ENCODE results near the gene AIF1L.

Gene AIF1L

DNA sequence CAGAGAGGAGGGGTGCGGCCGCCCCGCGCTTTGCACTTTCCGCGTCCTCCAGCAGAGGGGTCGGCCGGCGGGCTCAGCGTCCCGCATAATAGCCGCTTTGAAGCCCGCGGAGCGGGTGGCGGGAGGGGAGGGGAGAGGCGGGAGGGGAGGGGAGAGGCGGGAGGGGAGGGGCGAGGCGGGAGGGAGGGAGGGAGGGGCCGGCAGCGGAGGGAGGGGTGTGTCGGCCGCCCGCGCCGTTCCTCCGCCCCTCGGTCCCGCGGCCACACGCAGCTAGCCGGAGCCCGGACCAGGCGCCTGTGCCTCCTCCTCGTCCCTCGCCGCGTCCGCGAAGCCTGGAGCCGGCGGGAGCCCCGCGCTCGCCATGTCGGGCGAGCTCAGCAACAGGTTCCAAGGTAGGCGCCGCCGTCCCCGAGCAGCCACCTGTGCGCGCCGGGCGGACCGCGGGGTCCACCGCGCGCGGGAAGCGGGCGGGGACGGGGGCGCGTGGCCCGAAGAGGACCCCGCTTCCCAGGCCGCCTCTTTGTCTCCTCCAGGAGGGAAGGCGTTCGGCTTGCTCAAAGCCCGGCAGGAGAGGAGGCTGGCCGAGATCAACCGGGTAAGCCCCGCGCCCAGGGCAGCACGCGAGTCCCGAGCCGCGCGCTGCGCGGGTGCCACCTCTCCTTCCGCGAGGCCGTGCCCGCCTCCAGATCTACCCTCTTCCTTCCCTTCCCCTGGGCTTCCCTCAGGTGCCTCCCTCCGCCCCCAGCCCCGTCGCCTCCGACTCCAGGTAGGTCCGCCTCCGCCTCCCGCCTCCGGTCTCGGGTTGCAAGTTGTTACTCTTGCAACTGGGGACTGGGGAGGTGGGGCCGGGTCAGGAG, at the start of gene AIF1L:
Gene AIF1L (plus strand): TSS at position 263 of the 857 bp plus-strand sequence. CDS start 99 bp downstream, at position 362.
- FAIRE-seq: no peak

DNA sequence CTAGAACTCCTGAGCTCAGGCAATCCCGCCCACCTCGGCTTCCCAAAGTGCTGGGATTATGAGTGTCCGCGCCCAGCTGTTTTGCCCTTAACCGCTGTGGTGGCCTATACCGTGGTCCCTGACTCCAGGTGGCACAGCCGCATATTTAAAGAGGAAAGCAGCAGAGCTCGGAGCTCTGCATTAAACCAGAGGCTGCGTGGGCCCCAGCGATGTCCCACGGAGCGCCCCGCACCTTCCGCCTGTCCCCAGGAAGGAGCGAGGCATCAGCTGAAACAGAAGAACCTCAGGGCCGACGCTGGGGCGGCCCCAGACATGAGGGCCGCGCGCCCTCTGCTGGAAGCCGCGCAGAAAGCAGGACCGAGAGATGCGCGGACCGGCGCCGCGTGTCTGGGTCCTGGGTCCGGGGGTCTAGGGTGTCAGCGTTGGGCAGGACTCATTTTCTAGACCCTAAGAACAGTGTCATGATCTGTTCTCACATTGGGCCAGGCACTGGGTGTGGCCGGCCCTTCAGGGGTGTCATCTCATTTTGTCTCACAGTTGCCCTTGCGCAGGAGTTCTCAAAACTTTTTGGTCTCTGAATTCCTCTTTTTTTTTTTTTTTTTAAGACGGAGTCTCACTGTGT, 49.6 kb upstream of the AIF1L start:
- FAIRE-seq: no peak

DNA sequence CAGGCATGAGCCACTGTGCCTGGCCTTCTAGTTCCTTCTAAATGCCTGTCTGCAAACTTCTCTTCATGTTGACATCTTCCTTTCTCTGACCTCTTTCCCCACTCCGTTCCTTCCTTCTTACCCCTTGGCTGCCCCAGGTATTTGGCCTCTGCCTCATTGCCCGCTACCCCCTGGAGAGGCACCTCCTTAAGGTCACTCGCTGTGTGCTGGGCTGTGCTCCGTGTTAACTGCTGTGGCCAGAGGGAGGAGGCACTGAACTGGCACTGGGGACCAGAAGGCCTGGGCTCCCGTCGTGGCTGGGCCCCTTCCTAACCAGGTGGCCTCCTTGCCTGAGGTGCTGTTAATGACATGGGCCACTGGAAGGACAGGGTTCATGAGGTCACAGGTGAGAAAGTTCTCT, 48.0 kb upstream of the AIF1L start:
- no peak for FAIRE-seq

DNA sequence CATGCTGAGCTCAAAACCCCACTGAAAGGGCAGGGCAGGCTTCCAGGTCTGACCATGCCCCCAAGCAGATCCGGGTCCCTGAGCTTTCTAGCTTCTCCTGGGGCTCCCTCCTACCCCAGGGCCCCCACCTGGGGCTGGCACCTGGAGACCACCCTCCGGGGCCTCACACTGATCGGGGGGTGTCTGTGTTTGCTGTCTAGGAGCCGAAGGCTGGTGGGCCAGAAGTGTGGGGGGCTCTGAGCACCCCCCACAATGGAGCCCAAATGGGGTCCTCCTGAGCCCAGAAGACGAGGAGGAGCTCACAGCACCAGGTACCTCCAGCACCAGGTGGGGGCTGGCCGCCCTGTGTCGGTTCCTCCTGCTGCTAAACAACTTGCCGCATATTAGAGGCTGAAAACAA, 47.5 kb upstream of the AIF1L start:
- FAIRE-seq: no peak

DNA sequence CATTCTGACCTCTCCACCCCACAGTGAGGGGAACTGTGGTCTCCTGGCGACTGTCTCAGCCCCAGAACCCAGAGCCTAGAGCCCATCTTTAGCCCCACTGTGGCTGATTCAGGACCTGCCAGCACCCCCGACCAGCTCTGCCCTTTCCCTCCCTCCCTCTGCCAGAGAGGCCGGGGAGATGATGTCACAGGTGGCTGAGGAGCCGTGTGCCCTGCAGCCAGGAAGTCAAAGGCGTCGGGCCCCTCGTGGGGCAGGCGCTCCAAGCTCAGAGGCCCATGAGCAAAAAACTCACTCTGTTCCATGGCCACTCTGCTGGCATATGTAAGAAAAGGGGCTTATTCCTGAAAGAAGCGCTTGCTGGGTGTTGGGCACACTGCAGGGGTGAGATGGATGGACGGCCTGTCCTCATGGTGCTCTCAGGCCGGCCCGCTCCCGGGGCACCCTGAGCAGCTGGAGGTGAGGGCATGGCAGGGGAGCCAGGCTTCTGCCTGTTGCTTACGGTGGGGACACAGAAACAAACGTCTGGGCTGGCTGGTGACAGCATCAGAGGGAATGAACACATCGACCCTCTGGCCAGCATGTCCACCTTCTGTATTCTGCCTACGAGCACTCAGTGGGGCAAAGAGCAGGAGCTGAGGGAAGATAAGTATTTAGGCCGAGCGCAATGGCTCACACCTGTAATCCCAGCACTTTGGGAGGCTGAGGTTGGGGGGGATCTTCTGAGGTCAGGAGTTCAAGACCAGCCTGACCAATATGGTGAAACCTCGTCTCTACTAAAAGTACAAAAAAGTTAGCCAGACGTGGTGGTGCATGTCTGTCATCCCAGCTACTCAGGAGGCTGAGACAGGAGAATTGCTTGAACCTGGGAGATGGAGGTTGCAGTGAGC, 46.3 kb upstream of the AIF1L start:
- no peak for FAIRE-seq

DNA sequence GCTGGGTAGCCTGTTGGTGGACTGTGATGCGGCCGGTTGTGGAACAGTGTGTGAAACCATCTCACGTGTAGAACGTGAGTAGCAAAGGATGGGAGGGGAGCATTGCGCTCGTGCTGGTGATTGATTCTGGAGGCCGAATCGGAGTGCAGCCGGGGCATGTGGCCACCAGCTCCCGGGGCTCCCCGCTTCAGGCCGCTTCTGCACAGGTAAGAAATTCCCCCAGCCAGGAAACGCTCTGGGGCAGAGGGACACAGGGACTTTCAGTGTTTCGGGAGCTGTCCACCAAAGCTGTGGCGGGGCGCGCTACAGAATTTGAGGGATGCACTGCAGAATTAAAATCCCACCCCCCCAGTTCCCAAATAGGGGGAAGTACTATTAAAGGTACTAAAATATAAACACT, 45.5 kb upstream of the AIF1L start:
- FAIRE-seq: no peak

DNA sequence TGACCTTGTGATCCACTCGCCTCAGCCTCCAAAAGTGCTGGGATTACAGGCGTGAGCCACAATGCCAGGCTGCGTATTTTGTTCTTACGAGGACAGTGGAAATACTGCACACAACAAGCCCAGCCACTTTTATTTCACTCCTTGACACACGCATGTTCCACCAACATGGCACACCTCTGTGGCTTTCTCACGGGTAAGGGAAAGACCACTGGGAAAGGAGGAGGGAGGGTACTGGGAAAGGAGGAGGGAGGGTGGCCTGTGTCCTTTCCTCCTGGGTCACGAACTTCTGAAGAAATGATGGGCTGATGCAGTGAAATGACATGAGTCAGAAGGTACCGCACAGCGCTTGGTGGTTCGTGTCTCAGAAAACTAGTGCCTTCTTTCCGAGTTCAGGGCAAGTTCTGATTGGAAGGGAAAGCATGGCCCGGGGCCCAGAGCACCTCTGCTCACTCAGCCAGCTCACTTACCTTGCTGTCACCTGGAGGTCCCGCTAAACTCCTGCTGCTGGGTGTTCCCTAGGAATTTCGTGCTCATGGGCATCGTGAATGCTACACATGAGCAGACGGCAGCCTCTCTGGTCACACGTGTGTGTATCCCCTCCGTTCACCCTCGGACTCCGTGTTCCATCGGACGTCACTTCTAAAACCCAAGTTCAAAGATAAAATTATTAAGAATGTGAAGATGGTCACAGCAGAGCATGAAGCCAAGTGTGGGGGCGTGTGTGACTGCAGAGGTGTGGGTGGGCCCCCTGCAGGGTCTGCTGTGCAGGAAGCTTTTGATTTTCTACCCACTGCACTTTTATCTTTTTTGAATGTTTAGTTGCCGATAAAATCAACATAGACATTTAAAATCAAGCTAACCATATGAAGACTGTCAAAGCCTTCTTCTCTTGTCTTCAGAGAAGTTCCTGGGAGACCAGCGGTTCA, 44.5 kb upstream of the AIF1L start:
- FAIRE-seq: no peak

DNA sequence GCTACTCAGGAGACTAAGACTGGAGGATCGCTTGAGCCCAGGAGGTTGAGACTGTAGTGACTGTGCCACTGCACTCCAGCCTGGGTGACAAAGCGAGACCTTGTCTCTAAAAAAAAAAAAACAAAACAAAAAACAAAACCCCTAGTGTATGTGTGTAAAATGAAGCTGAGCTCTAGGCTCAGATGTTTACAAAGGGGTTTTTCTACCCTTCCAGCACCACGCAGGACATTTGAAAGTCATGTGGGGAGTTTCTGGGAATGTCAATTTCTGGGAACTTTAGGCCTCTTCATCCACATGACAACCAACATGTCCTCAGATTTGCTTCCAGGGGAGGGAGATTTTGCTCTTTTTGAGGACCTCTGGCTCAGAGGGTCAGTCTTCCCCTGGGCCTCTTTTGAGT, 42.4 kb upstream of the AIF1L start:
- no peak for FAIRE-seq

DNA sequence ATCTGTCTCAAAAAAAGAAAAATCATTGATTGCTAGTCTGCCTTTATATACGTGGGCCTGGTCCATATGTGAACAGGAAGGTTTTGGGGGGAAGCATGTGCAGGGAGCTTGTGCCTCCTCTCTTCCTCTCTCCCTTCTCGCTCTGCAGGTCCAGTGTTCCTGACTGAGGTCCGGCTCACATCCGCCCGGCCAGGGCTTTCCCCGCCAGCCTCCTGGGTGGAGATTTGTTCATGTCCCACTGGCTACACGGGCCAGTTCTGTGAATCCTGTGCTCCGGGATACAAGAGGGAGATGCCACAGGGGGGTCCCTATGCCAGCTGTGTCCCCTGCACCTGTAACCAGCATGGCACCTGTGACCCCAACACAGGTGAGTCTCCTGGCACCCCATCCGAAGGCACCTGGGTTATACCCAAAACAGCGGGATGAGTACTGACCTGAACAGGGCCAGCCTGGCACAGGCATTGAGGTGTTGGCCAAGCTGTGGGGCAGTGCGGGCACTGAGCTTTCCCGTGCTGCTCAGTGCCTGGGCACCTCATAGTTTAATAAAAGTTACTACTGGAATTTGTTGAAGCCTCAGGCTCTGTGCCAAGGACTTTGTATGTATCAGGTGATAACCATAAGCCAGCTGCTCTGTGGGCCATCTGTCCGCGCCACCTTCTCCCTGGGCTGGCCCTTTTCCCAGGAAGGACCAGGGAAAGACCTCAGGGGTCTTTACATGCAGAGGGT, 39.4 kb upstream of the AIF1L start:
- FAIRE-seq: no peak

DNA sequence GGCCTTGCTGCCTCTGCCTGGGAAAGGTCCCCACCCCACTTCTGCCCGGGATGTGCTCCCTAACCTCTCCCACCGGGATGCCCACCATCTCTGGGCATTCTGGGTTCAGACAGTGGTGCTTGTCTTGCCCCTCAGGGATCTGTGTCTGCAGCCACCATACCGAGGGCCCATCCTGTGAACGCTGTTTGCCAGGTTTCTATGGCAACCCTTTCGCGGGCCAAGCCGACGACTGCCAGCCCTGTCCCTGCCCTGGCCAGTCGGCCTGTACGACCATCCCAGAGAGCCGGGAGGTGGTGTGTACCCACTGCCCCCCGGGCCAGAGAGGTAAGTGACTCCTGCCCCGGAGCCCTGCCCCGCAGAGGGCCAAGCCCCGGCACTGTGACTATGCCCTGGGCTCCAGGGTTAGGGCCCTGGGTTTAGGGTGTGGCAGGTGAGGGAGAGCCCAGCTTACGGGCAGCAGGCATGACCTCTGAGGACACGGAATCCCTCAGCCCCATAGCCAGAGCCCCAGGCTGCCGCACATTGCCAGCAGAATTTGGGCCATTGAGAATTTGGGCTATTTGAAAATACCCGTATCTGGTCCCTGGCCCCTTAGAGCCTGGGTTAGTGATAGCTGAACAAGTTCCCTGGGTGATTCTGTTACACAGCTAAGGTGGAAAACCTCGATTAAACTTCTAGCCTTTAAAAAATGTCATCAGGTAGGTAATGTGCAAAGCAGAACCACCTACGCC, 35.3 kb upstream of the AIF1L start:
- no peak for FAIRE-seq

DNA sequence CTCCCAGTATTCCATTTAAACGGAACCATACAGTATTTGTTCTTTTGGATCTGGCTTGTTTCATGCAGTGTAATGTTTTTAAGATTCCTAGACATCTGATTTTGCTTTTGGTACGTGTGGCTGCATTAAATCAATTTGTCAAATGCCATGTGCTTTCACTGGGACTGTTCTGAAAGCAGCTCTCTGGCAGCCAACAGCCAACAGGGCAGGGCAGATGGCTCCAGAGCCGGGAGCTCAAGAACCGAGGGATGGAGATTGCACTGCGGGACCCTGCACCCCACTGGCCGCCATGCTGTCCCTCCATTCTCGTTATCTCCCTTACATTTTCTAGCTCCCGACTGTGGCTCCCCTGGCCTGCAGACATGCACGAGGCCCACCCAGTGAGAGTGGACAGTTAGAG, 33.4 kb upstream of the AIF1L start:
- FAIRE-seq: no peak

DNA sequence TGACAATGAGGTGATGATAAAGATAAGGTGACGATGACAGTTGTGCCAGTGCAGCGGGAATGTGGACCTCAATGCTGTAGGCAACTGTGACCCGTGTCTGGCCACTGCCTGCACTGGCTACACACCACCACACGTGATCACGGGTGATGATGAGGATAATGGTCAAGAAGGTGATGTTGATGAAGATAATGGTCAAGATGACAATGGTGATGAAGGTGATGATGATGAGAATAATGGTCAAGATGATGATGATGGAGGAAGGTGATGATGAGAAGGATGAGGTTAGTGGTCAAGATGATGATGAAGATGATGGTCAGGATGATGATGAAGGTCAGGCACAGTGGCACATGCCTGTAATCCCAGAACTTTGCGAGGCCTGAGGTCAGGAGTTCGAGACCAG, 30.7 kb upstream of the AIF1L start:
- no peak for FAIRE-seq

DNA sequence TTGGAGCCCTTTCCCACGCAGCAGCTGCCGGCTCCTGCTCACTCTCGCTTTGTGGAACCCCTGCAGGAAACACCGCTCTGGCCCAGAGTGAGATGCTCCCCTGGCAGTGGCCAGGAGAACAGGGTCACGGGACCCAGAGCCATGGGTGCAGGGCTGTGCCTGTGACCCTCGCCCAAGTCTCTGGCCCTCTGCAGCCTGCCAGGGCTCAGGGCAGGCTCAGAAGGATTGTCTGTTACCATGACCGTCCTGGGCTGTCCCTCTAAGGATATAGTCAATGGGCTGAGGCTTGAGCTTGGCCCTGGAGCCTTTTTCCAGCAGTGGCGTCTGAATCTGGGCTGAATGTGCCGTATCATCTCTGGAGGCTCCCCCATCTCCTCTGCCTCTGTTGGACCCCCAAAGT, 28.7 kb upstream of the AIF1L start:
- FAIRE-seq: no peak

DNA sequence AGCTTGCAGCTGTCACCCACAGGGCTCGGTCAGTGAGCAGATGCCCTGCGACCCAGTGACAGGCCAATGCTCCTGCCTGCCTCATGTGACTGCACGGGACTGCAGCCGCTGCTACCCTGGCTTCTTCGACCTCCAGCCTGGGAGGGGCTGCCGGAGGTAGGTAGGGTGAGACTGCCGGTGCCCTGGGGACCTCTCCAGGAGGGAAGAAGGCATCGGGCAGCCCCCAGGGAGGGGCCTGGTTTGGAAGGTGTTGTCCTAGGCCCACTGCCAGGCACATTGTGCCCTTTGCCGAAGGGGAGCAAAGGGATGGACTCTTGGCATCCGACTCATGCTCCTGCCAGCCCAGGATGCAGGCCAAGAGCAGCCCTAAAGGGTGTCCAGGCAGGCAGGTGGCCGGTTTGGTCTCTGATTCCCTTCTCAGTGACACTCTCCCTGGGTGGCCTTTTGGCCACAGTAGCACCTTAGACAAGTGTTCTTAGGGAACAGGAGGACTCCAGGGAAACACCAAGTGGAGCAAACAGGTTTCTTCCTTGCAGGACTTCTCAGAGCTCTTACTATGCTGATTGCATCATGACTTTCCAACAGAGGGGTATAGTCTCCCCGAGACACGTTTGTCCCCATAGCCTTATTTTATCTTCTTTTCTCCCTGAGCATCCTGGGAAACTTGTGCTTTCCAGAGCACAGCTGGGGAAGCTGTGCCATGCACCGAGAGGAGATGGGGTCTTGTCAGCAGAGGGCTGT, 28.1 kb upstream of the AIF1L start:
- no peak for FAIRE-seq

DNA sequence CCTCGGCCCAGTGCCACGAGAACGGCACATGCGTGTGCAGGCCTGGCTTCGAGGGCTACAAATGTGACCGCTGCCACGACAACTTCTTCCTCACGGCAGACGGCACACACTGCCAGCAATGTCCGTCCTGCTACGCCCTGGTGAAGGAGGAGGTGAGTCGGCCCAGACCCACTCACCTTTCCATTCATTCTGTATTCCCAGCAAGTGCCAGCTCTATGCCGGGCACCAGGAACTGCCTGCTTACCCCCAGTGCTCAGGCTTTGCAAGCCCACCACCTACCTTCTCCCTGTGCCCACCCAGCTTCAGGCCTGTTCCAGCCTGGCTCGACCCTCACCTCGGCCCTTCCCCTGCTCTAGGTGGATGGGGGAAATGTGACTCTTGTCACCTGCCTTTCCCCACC, 26.6 kb upstream of the AIF1L start:
- no peak for FAIRE-seq

DNA sequence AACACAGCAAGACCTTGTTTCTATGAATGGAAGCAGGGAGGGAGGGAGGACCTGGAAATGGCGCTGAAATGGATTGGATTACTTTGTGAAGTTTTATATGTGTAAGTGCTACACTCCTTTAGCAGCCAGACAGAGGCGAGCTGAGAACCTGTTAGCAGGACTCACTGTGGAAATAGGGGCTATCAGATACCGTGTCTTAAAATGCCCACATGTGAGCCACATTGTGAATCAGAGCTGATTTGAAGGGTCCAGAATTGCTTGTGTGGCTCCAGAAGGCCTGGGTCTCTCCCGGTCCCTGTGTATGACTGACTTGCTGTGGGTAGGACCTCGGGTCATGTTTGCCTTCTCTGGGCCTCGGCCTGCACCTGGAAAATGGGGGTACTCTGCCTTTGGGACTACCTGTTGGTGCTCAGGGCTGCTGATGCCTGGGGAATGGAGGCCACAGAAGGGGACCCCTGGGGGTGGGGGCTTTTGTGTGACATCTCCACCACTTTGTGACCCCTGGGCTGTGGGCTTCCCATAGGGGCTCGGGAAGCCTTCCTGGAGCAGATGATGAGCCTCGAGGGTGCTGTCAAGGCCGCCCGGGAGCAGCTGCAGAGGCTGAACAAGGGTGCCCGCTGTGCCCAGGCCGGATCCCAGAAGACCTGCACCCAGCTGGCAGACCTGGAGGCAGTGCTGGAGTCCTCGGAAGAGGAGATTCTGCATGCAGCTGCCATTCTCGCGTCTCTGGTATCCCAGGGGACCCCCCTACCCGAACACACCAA, 24.0 kb upstream of the AIF1L start:
- FAIRE-seq: no peak

DNA sequence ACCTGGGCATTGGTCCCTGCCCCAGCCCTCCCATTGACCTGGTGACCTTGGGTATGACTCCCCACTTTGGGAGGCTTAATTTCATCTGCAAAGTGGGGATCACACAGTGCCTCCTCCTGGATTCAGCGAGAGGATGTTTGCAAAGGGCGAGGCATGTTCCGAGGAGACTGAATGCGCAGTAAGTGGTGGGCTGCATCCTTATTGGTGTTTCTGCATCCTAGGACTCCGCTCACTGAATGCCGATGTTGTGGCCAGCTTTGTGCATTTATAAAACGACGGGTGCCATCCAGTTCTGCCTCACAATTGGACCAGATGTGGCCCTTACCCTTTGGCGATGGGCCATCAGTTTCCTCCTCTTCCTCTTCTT, 23.5 kb upstream of the AIF1L start:
- no peak for FAIRE-seq

DNA sequence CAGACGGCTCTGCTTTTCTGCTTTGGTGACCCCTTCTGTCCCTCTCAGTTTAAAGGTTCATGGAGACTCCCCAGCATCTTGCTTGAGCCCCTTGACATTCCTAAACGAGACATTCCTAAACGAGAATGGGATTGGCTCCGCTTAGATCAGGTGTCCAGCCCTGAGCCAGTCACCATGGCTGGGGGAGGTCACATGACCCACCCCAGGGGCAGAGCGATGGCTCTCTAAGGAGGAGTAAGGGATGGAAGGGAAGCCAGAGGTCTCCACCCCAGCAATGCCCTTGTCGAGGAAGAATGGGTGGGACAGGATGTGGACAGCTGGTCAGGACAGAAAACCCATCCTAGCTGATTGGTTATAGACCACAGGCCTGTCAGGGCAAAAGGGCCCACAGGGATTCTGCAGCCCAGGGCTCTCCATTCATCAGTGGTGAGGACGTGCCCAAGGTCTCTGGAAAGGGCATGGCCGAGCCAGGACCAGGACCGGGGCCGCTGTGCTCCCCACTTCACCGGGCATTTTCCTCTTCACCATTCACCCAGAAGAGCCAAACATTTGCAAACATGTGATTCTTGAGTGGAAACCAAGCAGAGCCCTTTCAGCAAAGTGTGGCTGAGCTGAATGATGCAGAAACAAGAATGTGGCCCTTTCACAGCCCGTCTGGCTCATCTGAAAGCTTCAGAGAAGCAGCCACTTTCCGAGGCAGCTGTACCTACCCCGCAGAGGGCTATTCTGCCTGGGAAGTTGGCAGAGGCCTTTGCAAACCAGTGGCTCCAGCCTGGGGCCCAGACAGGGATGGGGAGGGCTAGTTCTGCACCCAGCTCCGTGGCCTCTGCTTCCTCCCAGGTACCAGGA, 19.8 kb upstream of the AIF1L start:
- FAIRE-seq: no peak
